ENCODE results near the gene SRPK3.

Gene SRPK3

DNA sequence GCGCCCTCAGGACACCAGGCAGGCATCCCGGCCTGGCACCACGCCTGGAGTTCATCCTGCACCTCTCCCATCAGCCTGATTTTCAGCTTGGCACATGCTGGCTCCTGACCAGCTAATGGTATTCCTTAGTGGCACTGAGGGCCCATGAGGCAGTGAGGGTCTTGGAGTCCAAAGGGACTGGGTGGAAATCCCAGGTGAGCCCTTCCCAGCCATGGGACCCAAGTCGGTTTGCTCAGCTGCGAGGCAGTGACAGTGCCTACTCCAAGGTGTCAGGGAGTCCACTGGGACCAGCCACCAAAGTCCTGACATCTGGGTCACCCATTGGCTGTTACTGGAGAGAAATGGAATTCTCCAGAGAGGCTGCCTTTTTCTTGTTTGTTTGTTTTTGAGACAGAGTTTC lies 18.5 kb downstream of the SRPK3 start:
- H3K79me2 ChIP-seq (ENCODE audit: control insufficient read depth, low read length), result peaks cover 23% of the 10 kb centered on the region
- H3K9me2 ChIP-seq (replicated peaks; ENCODE audit: control insufficient read depth, low read length), result no peaks in the 10 kb centered on the region
- no peaks in the 10 kb centered on the region for H3F3A ChIP-seq (ENCODE audit: control insufficient read depth, insufficient read depth)
- H3K4me2 ChIP-seq (ENCODE audit: low read length), result no peak overlapping the region
- TF ChIP-seq EZH2phosphoT487 (IDR thresholded peaks at IDR 0.05; ENCODE audit: borderline replicate concordance, low read length) (no peak), CTCF (IDR thresholded peaks at IDR 0.05; ENCODE audit: low read depth, low read length, poor library complexity, severe bottlenecking) (no peak)
- peaks cover 21% of the 10 kb centered on the region for H3K36me3 ChIP-seq (ENCODE audit: control insufficient read depth, low read length)
- no peaks in the 10 kb centered on the region for H3K27me3 ChIP-seq (ENCODE audit: control insufficient read depth, low read length)
- H3K27ac ChIP-seq (ENCODE audit: low read depth, low read length), result no peak overlapping the region
- no peaks in the 10 kb centered on the region for H4K20me1 ChIP-seq (ENCODE audit: control insufficient read depth, insufficient read depth, low read depth, low read length)
- H3K4me3 ChIP-seq (ENCODE audit: low read length), result no peak overlapping the region
- H3K9me3 ChIP-seq (ENCODE audit: control insufficient read depth, insufficient read depth, low read length), result no peaks in the 10 kb centered on the region
- peaks cover 10% of the 10 kb centered on the region for H3K4me1 ChIP-seq (ENCODE audit: control insufficient read depth, low read length)

DNA sequence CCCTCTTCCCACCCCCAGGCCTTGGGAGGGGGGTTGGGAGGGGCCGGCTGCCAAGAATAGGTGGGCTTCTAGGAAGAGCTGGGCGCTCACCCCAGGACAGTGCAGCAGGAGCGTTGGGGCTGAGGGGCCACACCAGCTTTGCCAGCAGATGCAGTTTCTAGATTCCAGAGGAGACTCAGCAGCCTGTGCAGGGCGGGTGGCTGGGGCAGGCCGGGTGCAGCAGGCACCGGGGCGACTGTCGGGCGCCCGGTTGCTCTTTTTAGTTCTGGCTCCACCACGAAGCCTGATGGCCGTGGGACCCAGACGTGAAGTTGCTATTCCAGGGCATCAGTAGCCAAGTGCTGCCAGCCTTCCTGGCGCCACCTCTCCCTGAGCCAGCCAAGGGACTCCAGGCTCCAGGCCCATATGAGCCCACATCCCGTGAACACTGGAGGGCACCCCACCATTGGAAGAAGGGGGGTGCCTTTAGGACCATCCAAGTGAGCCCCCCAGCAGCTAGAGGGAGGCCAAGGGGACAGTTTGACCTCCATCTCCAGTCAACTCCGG lies 19.4 kb downstream of the SRPK3 start:
- Histone ChIP-seq H3K4me1 (ENCODE audit: control insufficient read depth, low read length) (peaks cover 10% of the 10 kb centered on the region), H3K27me3 (ENCODE audit: control insufficient read depth, low read length) (no peaks in the 10 kb centered on the region), H3K36me3 (ENCODE audit: control insufficient read depth, low read length) (peaks cover 21% of the 10 kb centered on the region), H3K79me2 (ENCODE audit: control insufficient read depth, low read length) (peaks cover 15% of the 10 kb centered on the region), H3F3A (ENCODE audit: control insufficient read depth, insufficient read depth) (no peaks in the 10 kb centered on the region), H3K27ac (ENCODE audit: low read depth, low read length) (no peak overlapping the region), H4K20me1 (ENCODE audit: control insufficient read depth, insufficient read depth, low read depth, low read length) (no peaks in the 10 kb centered on the region), H3K4me3 (ENCODE audit: low read length) (no peak overlapping the region), H3K9me3 (ENCODE audit: control insufficient read depth, insufficient read depth, low read length) (no peaks in the 10 kb centered on the region), H3K9me2 (replicated peaks; ENCODE audit: control insufficient read depth, low read length) (no peaks in the 10 kb centered on the region), H3K4me2 (ENCODE audit: low read length) (no peak overlapping the region)
- no peak for TF ChIP-seq EZH2phosphoT487 (IDR thresholded peaks at IDR 0.05; ENCODE audit: borderline replicate concordance, low read length)
- no peak for TF ChIP-seq CTCF (IDR thresholded peaks at IDR 0.05; ENCODE audit: low read depth, low read length, poor library complexity, severe bottlenecking)

DNA sequence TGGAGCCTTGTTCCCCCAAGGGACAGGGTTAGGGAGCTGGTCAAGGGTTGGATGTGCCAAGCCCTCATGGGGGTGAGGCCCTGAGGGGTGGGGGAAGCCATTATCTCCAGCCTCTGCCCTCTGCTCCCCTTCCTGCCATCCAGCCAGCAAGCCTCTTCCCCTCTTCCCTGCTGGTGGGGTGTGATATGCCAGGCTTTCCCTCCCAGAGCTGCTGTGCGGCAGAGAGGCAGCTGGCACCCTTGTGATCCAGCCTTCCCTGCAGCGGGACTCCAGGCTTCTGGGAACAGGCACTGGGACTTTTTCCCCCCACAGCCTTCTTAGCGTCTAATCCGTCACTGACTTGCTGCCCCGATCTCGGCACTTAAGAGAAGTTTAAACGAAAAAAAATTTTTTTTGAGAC lies 19.9 kb downstream of the SRPK3 start:
- peaks cover 5% of the 10 kb centered on the region for H3K4me1 ChIP-seq (ENCODE audit: control insufficient read depth, low read length)
- H3K9me3 ChIP-seq (ENCODE audit: control insufficient read depth, insufficient read depth, low read length), result no peaks in the 10 kb centered on the region
- no peaks in the 10 kb centered on the region for H3F3A ChIP-seq (ENCODE audit: control insufficient read depth, insufficient read depth)
- peaks cover 10% of the 10 kb centered on the region for H3K79me2 ChIP-seq (ENCODE audit: control insufficient read depth, low read length)
- no peak overlapping the region for H3K27ac ChIP-seq (ENCODE audit: low read depth, low read length)
- H4K20me1 ChIP-seq (ENCODE audit: control insufficient read depth, insufficient read depth, low read depth, low read length), result no peaks in the 10 kb centered on the region
- TF ChIP-seq EZH2phosphoT487 (IDR thresholded peaks at IDR 0.05; ENCODE audit: borderline replicate concordance, low read length) (no peak), CTCF (IDR thresholded peaks at IDR 0.05; ENCODE audit: low read depth, low read length, poor library complexity, severe bottlenecking) (no peak)
- H3K4me3 ChIP-seq (ENCODE audit: low read length), result no peak overlapping the region
- no peaks in the 10 kb centered on the region for H3K9me2 ChIP-seq (replicated peaks; ENCODE audit: control insufficient read depth, low read length)
- no peak overlapping the region for H3K4me2 ChIP-seq (ENCODE audit: low read length)
- peaks cover 21% of the 10 kb centered on the region for H3K36me3 ChIP-seq (ENCODE audit: control insufficient read depth, low read length)
- H3K27me3 ChIP-seq (ENCODE audit: control insufficient read depth, low read length), result no peaks in the 10 kb centered on the region
